Left kidney (tissue), 2 donors: ENCODE data around the gene EXOC6B. TPM values are rescaled to one million over a fixed set of nuclear protein-coding genes. Genes with fewer than 3 reads are reported as not detected.
"Not testable (repeated sequence)": the region's sequence is repeated elsewhere in the genome, so short reads cannot be mapped to it uniquely, and the experiment has no call there.

Experiments used
- DNase-seq: peaks from one replicate; pipeline ENCODE4 v3.0.0-alpha.2; 2013
- polyA plus RNA-seq: library from polyadenylated mRNA; unstranded; fragments of 120-200 nt; gene quantifications from one replicate; pipeline ENCODE4 v1.2.1, GENCODE V29; 2013; ENCODE audit not compliant: insufficient read length

The EXOC6B gene
- polyA plus RNA-seq, 1 donor: 25.0 TPM

DNA sequence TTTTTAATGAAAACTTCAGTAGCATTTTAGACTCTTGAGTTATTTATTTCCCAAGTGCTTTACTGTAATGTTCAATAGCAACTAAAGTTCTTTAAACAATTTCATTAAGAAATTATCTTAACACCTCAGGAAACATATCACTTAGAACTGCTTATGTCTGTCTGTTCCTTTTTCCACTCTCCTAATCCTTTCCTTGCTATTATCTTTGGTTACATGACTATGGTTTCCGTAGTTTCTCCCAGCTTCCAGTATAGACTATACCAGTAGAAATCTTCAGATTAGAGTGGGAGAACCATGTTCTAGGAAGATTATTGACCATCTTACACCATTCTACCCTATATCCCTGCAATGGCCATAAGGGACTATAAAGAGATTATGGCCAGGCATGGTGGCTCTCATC is 280.0 kb downstream of the EXOC6B start:
- DNase-seq: no peak

DNA sequence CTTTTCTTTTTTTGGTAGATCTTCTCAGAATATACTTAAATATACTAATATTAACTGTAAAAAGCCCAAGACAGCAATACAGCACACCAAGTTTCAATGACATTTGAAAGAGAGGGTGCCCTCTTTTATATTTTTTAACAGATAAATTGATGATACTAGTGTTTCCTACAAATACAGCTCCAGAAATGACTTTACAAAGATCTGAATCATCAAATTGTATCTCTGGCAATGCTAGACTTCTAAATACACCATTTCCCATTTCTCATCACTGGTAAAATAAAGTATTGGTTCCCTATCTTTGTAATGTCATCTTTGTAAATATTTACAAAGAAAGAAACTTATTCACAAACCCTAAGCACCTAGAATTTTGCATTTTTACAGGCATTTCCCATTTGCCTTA is 281.3 kb downstream of the EXOC6B start:
- DNase-seq: no peak

DNA sequence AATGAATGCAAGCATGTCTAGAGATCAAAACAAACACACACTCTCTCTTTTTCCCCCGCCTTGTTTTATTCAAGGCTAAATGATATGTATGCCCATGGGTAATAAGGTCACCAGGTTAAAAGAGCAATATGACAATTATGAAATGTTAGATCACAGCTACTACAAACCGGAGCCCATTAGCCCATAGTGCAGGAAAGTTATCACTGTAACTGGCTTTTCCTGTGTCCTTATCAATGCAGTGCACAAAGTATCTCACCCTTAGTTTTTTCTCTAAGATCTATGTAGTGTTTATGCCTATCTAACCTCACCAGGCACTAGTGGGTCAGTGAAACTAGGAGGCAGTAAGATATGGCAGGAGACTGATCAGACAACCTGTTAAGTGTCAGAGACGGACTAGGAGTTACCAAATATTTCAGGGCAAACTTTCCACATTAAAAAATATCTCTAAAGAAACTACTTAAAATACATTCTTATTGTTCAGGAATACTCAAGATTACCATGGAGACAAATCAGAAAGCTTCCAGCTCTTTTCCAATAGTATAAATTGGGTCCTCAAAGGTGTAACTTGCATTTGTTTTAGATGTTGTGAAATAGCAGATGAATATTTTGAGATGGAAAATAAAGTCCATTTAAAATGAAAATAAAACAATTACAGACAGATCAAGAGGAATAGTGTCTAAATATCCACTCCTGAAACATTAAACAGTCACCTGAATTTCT is 282.2 kb downstream of the EXOC6B start:
- DNase-seq: no peak

DNA sequence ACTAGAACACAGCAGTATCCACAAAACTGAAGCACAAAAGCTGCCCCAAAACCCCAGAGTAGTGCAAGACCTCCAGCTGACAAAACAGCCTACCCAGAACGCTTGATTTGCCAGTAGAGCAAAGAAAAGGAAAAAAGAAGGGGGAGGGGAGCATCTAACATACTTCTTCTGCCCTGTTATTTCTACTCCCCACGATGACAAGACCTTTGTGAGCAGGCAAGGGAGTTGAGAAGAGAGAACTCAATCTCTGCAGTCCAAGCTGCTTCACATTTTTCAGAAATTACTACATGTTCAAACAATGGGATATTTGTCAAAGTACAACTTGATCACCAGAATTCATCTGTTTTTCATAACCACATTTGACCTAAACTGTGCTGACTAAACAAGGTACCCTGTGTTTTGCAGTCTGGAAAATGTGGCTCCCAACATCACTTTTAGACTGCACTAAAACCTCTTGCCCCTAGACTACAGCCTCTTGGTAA is 286.7 kb downstream of the EXOC6B start:
- no peak for DNase-seq

DNA sequence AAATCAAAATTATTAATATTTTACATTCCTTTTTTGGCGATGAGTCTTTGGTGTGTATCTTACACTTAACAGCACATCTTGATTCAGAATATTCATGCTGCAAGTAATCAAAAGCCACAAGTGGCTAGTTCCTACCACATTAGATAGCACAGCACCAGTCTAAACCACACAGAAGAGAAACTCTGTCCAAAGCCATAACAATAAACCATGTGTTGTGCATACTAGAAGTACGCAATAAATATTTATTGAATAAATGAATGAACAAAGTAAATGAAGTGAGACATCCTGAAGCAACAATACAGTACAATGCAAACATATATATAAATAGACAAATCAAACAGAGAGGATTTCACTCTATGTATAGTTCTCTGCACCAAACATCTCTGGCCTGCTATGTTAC is 287.3 kb downstream of the EXOC6B start:
- DNase-seq: no peak

DNA sequence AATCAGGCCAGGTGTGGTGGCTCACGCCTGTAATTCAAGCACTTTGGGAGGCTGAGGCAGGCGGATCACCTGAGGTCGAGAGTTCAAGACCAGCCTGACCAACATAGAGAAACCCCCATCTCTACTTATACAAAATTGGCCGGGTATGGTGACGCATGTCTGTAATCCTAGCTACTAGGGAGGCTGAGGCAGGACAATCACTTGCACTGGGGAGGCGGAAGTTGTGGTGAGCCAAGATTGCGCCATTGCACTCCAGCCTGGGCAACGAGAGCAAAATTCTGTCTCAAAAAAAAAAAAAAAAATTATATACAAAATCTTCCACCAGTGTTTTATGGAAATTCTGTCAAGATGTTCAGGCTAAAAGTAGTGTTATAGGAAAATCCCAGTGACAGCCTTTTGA is 290.2 kb downstream of the EXOC6B start:
- DNase-seq: not testable (repeated sequence)

DNA sequence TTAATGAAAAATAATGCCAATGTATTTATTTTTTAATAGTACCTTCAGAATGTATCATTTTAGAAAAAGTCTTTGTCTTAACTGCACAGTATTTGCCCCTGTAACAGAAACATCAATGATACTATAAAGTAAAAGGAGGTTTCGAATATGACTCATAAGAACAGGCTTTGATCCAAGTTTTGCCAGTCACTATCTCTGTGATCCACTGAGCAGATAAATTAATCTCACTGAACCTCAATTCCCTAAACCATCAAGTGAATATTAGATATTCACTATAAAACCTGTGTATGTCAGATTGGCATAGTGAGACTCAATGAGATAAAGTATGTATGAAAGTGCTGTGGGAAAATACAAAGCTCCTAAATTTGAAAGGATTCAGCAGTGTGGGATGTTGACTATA is 292.1 kb downstream of the EXOC6B start:
- no peak for DNase-seq

DNA sequence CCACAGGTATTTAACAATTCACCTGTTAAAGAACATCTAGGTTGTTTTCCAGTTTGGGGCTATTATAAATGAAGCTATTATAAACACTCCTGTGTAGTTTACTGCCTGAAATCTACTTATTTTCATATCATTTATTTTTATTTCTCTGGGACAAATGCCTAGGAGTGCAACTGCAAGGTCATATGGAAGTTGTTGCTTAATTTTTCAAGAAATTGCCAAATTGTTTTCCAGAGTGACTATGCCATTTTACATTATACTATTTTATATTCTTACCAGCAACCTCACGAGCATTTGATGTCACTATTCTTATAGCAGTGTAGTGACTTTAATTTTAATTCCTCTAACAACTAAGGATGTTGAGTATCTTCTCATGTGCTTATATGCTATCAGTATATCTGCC is 298.4 kb downstream of the EXOC6B start:
- no peak for DNase-seq

DNA sequence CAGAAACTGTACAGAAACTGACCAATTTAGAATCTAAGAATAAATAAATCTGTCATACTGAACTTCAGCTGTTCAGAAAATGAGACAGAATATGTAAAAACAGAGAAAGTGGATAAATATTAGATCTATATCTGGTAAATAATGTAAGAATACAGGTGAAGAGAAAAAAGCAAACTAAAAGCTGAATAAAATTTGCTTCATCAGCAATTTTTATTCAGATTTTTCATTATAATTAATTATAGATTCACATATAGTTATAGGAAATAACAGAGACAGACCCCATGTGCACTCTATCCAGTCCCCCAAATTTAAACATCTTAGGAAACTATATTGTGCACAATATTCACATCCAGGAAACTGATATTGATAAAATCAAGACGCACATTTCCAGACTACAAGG is 299.2 kb downstream of the EXOC6B start:
- no peak for DNase-seq

DNA sequence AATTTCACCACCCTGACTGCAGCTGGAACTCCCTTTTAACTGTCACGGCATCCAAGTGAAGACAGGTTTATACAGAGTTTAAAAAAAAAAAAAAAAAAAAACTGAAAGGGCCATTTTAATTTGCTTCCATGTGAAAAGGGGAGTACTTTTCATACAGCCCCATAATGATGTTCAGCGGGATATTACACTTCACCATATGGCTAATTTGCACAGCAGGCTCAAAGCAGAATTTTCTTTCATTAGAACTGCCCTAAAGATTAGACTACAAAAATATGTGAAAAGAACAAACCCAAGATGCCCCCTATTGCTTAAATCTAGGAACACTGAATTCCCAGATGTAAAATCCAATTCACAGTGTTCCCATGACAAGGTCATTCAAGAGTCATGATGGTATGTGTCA is 301.8 kb downstream of the EXOC6B start:
- DNase-seq: no peak

DNA sequence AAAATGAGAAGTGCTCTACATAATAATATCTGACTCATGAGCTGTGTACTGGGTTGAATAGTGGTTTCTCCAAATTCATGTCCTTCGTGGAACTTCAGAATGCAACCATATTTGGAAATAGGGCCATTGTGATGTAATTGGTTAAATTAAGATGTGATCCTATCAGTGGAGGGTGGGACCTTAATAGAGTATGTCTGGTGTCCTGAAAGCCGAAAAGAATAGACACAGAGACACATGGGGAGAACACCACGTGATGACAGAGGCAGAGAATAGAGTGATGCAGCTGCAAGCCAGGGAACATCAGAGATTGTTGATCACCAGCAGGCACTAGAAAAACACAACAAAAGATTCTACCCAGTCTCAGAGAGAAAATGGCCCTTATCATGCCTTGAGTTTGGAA is 310.1 kb downstream of the EXOC6B start:
- DNase-seq: no peak

DNA sequence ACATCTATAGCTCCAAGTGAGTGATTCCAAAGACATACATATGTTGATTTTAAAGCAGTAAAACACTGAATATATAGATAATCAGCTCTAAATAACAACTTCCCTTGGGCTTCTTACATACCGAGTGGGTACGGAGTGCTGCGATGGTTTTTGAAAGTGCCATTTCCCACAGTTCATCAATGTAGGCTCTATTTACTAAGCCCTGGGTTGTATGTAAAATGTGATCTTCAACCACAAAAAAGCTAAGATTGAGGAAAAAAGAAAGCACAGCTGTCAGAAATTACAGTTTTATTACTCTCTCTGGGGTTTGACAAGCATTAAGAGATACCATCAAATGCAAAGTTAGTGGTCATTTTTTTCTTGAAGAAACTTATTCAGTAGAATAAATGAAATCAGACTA is 312.8 kb downstream of the EXOC6B start:
- no peak for DNase-seq

DNA sequence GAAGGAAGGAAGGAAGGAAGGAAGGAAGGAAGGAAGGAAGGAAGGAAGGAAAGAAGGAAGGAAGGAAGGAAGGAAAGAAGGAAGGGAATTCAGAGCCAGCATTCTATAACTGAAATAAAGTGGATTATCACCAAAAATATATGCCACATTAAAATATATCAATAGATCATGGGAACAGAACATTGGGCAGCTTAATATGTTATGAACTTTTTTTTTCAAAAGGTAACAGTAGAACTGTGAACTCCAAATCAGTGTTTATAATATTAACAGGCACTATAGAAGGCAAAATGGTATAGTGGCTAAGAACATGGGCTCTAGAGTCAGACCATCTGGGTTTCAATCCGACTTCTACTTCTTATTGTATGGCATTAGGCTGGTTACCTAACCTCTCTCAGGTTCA is 313.5 kb downstream of the EXOC6B start:
- no peak for DNase-seq

DNA sequence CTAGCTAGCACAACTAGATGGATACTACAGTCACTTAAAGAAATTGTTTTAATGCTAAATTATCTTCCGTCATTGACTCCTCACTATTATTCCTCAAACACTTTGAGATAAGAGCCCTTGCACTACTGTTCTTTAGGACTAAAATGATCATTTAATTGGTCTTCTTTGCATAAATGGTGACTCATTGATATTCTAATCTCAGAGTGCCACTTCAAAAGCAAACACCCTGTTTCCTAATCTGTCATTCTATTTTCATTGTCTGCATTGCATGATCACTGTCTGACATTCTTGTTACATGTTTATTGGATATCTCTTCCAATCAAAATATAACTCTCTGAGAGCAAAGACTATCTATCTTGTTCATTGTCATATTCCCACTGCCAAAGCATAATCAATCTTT is 313.9 kb downstream of the EXOC6B start:
- no peak for DNase-seq

DNA sequence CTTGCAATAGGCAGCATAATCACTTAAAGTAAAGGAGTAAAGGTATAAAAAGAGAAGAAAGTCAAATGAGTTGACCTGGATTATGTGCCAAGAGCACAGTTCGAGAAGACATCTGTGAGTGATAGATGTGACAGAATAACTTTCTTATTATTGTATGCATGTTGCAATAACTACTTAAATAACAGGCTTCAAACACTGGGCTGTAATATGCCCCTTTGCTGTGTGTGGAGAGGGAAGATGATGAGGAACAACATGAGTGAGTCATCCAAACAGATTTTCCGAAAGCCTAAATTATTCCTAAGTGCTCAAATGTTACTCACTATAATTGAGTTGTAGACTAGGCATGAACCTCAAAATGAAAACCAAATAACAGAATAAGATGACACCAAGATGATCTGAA is 328.1 kb downstream of the EXOC6B start:
- no peak for DNase-seq

DNA sequence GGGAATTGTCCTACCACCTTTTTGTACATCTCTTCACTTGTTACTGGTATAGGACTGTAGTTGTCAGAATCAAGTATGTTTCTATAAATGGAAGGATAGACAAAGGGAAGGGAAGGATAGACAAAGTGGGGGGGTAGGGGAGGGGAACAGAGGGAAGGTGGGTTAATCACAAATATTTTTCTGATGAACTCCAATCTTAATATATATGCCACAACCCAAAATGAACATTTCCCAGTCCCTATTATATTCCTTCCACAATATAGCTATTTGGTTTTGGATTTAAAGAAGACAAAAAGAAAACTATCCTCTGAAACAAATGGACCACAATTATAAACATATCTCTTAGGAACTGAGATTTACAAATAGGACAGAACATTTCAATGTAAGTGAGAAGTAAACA is 329.4 kb downstream of the EXOC6B start:
- DNase-seq: no peak

DNA sequence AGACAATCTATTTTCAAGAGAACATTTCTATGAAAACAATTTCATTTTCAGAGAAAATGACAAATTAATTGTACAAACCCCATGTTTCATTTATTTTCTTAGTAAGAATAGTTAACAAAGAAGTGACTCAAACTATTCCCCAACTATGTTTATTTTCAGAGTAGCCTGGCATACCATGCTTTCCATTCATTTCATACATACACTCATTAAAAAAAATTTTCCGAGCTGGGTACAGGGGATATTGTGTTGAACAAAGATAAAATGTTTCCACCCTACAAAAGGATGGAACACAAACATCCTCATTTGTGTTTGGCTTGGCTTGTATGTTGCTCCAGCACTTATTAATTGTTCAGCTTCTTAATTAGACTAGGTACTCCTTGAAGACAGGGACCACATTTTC is 331.4 kb downstream of the EXOC6B start:
- DNase-seq: no peak

DNA sequence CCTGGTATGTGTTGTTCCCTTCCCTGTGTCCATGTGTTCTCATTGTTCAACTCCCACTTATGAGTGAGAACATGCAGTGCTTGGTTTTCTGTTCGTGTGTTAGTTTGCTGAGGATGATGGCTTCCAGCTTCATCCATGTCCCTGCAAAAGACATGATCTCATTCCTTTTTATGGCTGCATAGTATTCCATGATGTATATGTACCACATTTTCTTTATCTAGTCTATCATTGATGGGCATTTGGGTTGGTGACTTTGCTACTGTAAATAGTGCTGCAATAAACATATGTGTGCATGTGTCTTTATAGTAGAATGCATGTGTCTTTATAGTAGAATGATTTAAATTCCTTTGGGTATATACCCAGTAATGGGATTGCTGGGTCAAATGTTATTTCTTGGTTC is 341.2 kb downstream of the EXOC6B start:
- not testable (repeated sequence) for DNase-seq

DNA sequence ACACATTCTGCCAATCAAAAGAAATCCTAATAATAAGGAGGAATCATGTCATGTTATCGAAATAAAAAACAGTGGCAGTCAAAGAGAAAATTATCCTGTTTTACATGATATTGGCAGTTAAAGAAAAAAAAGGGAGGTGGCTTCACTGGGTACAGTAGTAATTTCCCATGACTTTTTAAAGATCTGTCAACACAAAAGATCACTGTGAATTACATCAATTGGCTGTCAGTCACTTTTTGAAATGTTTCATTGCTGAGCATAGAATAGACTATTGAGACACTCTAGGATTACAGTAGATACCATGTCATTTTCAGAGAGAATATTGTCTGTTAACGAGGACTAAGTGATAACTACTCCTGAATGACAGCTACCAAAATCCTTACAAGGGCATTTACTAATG is 342.5 kb downstream of the EXOC6B start:
- no peak for DNase-seq

DNA sequence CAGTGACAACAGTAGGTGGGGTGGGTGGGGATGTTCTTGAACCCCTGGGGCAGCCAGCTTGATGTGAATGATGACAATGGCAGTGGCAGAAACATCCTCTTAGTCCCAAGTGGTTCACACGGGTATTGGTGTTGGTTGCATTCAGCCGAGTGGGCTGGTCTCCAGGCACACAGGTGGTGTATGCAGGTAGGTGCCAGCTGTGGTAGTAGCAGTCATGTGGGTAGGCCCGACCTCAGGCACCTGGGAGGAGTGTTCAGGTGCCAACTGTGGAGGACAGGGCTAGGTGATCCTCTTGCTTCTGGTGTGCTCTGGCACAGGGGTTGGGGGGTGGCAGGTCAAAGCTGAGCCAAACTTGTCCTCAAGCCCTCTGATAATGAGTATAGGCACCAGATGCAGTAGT is 350.6 kb downstream of the EXOC6B start:
- no peak for DNase-seq

DNA sequence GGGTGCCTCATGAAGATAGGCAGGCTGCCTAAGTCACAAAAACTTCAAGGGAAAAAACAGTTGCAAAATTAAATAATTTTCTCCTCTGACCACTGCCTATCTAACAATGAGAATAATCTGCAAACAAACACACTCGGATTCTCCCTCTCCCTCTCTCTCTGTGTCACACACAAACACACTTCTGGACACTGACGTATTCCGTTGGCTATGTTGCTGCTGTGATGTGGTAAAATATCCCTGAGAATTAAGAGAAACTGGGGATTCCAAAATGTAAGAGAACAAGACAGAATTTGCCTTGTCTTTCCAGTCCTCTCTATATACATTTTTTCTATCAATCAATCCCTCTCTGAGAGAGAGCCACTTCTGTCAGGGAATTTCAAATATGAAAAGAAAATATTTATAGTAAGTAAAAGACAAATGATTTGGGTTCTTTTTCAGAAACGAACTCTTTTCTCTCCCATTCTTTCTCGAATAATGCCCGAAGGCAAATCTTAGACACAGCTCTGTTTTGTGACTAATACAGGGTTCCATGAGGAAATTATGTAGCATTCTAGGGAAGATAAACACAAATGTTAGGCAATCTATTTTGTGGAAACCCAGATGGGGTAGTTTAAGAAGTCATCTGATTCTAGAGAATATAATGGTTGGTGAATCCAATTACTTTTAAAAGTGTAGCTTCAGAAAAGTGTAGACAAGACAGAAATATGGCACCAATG is 367.9 kb downstream of the EXOC6B start:
- DNase-seq: no peak

DNA sequence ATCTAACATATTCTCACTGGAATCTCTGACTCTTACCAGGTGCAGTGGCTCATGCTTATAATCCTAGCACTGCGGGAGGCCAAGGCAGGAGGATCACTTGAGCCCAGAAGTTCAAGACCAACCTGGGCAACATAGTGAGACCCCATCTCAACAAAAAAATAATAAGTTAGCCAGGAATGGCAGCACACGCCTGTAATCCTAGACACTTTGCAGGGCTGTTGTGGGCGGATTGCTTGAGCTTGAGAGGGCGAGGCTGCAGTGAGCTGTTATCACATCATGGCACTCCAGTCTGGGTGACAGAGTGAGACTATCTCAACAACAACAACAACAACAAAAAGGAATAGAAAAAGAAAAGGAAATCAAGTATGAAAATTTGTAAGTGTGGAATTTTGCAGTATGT is 371.6 kb downstream of the EXOC6B start:
- no peak for DNase-seq

DNA sequence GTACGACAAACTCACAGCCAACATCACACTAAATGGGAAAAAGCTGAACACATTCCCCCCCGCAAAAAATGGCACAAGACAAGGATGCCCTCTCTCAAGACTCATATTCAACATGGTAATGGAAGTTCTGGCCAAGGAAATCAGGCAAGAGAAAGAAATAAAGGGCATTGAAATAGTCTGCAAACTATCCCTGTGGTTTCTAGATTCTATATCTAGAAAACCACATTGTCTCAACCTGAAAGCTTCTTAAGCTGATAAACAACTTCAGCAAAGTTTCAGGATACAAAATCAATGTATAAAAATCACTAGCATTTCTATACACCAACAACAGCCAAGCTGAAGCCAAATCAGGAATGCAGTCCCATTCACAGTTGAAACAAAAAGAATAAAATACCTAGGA is 383.6 kb downstream of the EXOC6B start:
- no peak for DNase-seq

DNA sequence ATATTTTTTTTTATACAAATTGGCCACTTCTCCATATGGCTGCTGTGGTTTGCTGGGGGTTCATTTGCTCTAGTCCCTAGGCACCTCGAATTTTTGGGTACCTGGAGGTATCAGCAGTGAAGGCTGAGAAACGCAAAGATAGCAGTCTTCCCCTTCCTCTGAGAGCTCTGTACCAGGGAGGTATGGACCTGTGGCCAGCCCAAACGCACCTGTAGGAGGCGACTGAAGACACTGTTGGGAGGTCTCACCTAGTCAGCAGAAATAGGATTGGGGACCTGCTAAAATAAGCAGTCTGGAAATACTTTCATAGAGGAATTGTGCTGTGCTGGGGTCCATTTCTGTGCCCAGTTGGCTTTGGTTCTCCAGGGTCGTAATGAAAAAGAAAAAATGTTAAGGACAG is 385.9 kb downstream of the EXOC6B start:
- no peak for DNase-seq
